SK-N-SH (cell line): ENCODE data around the gene CHST15. TPM values are rescaled to one million over a fixed set of nuclear protein-coding genes. Genes with fewer than 3 reads are reported as not detected.

Experiments used
- CTCF ChIA-PET: fragments of 300-600, 350-600 bp; formaldehyde crosslinking; extraction: SDS; loops from one replicate; lab custom pipeline; 2021; lab: Yijun Ruan, JAX
- POLR2A ChIA-PET: fragments of 350-600 bp; sonication (Branson Sonifier 250); formaldehyde crosslinking; extraction: SDS; loops from one replicate; lab custom pipeline; 2020; ENCODE audit warnings: antibody characterized with exemption, inconsistent platforms; lab: Yijun Ruan, JAX
- DNase-seq: peaks from one replicate; pipeline ENCODE4 v3.0.0; 2012
- H2AFZ ChIP-seq: fragments of 200-600 bp; sonication (generic); 2 replicates; pipeline ENCODE4 v1.8.1; 2016; ENCODE audit warnings: antibody characterized with exemption, mild to moderate bottlenecking, low read depth
- H3F3A ChIP-seq: fragments of 200-600 bp; sonication (generic); replicated peaks from 2 replicates; pipeline ENCODE3; 2016; ENCODE audit warnings: antibody characterized with exemption, mild to moderate bottlenecking; ENCODE audit not compliant: insufficient read depth
- H3K27ac ChIP-seq, 2 experiments: fragments of 200-500 bp in 1 of 2; fragments of 200-600 bp in 1 of 2; sonication (Bioruptor generic) in 1 of 2; sonication (generic), shearing (Covaris generic) in 1 of 2; 2 replicates each; pipeline versions ENCODE4 v1.5.1 to v1.6.1; 2014 to 2016; ENCODE audit warnings: low read depth in 2 of 2, inconsistent platforms in 1 of 2, low read length in 1 of 2, mild to moderate bottlenecking in 1 of 2, mixed read lengths in 1 of 2
- H3K27me3 ChIP-seq: fragments of 200-600 bp; sonication (generic), shearing (Covaris generic); 2 replicates; pipeline ENCODE4 v1.6.1; 2016; ENCODE audit warnings: mixed run types; ENCODE audit not compliant: insufficient read depth
- H3K36me3 ChIP-seq, 2 experiments: fragments of 200-500 bp in 1 of 2; fragments of 200-600 bp in 1 of 2; sonication (Bioruptor generic) in 1 of 2; sonication (generic) in 1 of 2; replicated peaks in 1 of 2; 2 replicates each; pipeline versions ENCODE3 to v1.5.1; 2014 to 2016; ENCODE audit warnings: low read length in 1 of 2, mild to moderate bottlenecking in 1 of 2; ENCODE audit not compliant: insufficient read depth in 2 of 2, control insufficient read depth in 1 of 2
- H3K4me1 ChIP-seq, 2 experiments: fragments of 200-500 bp in 1 of 2; fragments of 200-600 bp in 1 of 2; sonication (Bioruptor generic) in 1 of 2; sonication (generic), shearing (Covaris generic) in 1 of 2; 2 replicates each; pipeline versions ENCODE4 v1.5.1 to v1.6.1; 2014 to 2016; ENCODE audit warnings: low read depth in 1 of 2, low read length in 1 of 2, mixed run types in 1 of 2; ENCODE audit not compliant: insufficient read depth in 2 of 2, control insufficient read depth in 1 of 2
- H3K4me2 ChIP-seq: fragments of 200-600 bp; sonication (generic), shearing (Covaris generic); 2 replicates; pipeline ENCODE4 v1.6.1; 2017; ENCODE audit warnings: mixed run types
- H3K4me3 ChIP-seq, 2 experiments: fragments of 200-500 bp in 1 of 2; fragments of 200-600 bp in 1 of 2; sonication (Bioruptor generic) in 1 of 2; sonication (generic), shearing (Covaris generic) in 1 of 2; 2 replicates each; pipeline versions ENCODE4 v1.5.1 to v1.8.1; 2014 to 2016; ENCODE audit warnings: low read depth in 2 of 2, inconsistent platforms in 1 of 2, low read length in 1 of 2, mild to moderate bottlenecking in 1 of 2, mixed read lengths in 1 of 2, moderate library complexity in 1 of 2
- H3K79me2 ChIP-seq: fragments of 200-600 bp; sonication (generic); 2 replicates; pipeline ENCODE4 v1.8.1; 2017; ENCODE audit warnings: mild to moderate bottlenecking; ENCODE audit not compliant: insufficient read depth
- H3K9ac ChIP-seq: fragments of 200-600 bp; sonication (generic); 2 replicates; pipeline ENCODE4 v1.6.1; 2017; ENCODE audit warnings: mixed run types
- H3K9me2 ChIP-seq: fragments of 200-600 bp; sonication (generic); 2 replicates; pipeline ENCODE4 v1.6.1; 2017; ENCODE audit warnings: mixed run types
- H3K9me3 ChIP-seq: fragments of 200-600 bp; sonication (generic); 2 replicates; pipeline ENCODE4 v1.6.1; 2017; ENCODE audit warnings: mixed run types, mild to moderate bottlenecking, moderate library complexity
- H4K20me1 ChIP-seq: fragments of 200-600 bp; sonication (generic); 2 replicates; pipeline ENCODE4 v1.6.1; 2017; ENCODE audit warnings: mild to moderate bottlenecking, mixed run types; ENCODE audit not compliant: insufficient read depth
- CTCF ChIP-seq: fragments of 200-600 bp; sonication (generic); IDR thresholded peaks from 2 replicates; pipeline ENCODE4 v1.6.1; 2017; ENCODE audit warnings: antibody characterized with exemption, mild to moderate bottlenecking, moderate library complexity
- ELF1 ChIP-seq: IDR thresholded peaks from 2 replicates; pipeline ENCODE4 v1.4.0; 2012
- EP300 ChIP-seq, 2 experiments: IDR thresholded peaks; 2 replicates each; pipeline versions ENCODE4 v1.4.0 to v1.6.1; 2012; ENCODE audit warnings: borderline replicate concordance in 1 of 2, low read depth in 1 of 2, low read length in 1 of 2
- EZH2phosphoT487 ChIP-seq: fragments of 200-600 bp; sonication (generic); IDR thresholded peaks from 2 replicates; pipeline ENCODE4 v1.6.1; 2017; ENCODE audit warnings: low read depth, mixed run types, mild to moderate bottlenecking, antibody characterized with exemption, moderate library complexity, borderline replicate concordance
- GATA2 ChIP-seq: sonication (generic); formaldehyde crosslinking; IDR thresholded peaks from 2 replicates; pipeline ENCODE4 v1.5.0; 2020; ENCODE audit warnings: mild to moderate bottlenecking, missing genetic modification reagents
- MAX ChIP-seq: IDR thresholded peaks from 2 replicates; pipeline ENCODE4 v1.4.0; 2012; ENCODE audit warnings: low read depth
- NFIC ChIP-seq: IDR thresholded peaks from 2 replicates; pipeline ENCODE4 v1.4.0; 2012; ENCODE audit warnings: borderline replicate concordance
- POLR2AphosphoS5 ChIP-seq: IDR thresholded peaks from 2 replicates; pipeline ENCODE4 v1.6.1; 2012; ENCODE audit warnings: low read depth, low read length
- RCOR1 ChIP-seq: fragments of 150-350 bp; IDR thresholded peaks from 2 replicates; pipeline ENCODE4 v1.6.1; 2017; ENCODE audit warnings: antibody characterized with exemption, low read length
- RFX5 ChIP-seq: IDR thresholded peaks from 2 replicates; pipeline ENCODE4 v1.6.1; 2012; ENCODE audit warnings: mild to moderate bottlenecking, improper control_type of control experiment, low read length
- TEAD4 ChIP-seq: IDR thresholded peaks from 2 replicates; pipeline ENCODE4 v1.4.0; 2012; ENCODE audit warnings: mild to moderate bottlenecking, borderline replicate concordance; ENCODE audit not compliant: insufficient read depth
- USF2 ChIP-seq: fragments of 150-350 bp; IDR thresholded peaks from 2 replicates; pipeline ENCODE4 v1.6.1; 2017; ENCODE audit warnings: antibody characterized with exemption, low read length, low read depth, borderline replicate concordance
- WGBS: methylation state at CpG from one replicate; pipeline ENCODE4 v1.1.6; 2017; ENCODE audit warnings: low lambda C conversion rate; 5-methylcytosine and 5-hydroxymethylcytosine counted together
- polyA plus RNA-seq, 3 experiments: library from polyadenylated mRNA; depleted of rRNA; stranded (reverse); fragments of >200 nt; gene quantifications; 2 replicates each; pipeline ENCODE4 v1.2.3, GENCODE V29; 2012
- TF ChIP-seq, protein P1 (sequence below): IDR thresholded peaks from 2 replicates; pipeline ENCODE4 v1.4.0; 2012; ENCODE audit warnings: low read depth, borderline replicate concordance
- TF ChIP-seq, protein P2 (sequence below): IDR thresholded peaks from 2 replicates; pipeline ENCODE4 v1.6.1; 2012; ENCODE audit warnings: mild to moderate bottlenecking, low read depth, low read length, moderate library complexity

The CHST15 gene
- polyA plus RNA-seq, 1 of the 3 experiments (the other 2 are of a cell fraction): 0.02 TPM

GRCh38 chr10:124077208-124077993 lies 16.0 kb downstream of the CHST15 start (continued):
- TF ChIP-seq, protein P1, sequence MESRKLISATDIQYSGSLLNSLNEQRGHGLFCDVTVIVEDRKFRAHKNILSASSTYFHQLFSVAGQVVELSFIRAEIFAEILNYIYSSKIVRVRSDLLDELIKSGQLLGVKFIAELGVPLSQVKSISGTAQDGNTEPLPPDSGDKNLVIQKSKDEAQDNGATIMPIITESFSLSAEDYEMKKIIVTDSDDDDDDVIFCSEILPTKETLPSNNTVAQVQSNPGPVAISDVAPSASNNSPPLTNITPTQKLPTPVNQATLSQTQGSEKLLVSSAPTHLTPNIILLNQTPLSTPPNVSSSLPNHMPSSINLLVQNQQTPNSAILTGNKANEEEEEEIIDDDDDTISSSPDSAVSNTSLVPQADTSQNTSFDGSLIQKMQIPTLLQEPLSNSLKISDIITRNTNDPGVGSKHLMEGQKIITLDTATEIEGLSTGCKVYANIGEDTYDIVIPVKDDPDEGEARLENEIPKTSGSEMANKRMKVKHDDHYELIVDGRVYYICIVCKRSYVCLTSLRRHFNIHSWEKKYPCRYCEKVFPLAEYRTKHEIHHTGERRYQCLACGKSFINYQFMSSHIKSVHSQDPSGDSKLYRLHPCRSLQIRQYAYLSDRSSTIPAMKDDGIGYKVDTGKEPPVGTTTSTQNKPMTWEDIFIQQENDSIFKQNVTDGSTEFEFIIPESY: no peak
- TF ChIP-seq EZH2phosphoT487 (no peak), ELF1 (no peak), NFIC (no peak)
- TF ChIP-seq, protein P2, sequence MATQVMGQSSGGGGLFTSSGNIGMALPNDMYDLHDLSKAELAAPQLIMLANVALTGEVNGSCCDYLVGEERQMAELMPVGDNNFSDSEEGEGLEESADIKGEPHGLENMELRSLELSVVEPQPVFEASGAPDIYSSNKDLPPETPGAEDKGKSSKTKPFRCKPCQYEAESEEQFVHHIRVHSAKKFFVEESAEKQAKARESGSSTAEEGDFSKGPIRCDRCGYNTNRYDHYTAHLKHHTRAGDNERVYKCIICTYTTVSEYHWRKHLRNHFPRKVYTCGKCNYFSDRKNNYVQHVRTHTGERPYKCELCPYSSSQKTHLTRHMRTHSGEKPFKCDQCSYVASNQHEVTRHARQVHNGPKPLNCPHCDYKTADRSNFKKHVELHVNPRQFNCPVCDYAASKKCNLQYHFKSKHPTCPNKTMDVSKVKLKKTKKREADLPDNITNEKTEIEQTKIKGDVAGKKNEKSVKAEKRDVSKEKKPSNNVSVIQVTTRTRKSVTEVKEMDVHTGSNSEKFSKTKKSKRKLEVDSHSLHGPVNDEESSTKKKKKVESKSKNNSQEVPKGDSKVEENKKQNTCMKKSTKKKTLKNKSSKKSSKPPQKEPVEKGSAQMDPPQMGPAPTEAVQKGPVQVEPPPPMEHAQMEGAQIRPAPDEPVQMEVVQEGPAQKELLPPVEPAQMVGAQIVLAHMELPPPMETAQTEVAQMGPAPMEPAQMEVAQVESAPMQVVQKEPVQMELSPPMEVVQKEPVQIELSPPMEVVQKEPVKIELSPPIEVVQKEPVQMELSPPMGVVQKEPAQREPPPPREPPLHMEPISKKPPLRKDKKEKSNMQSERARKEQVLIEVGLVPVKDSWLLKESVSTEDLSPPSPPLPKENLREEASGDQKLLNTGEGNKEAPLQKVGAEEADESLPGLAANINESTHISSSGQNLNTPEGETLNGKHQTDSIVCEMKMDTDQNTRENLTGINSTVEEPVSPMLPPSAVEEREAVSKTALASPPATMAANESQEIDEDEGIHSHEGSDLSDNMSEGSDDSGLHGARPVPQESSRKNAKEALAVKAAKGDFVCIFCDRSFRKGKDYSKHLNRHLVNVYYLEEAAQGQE: no peak

- H4K20me1 ChIP-seq: no peaks in the 10 kb centered on the region
- no peaks in the 10 kb centered on the region for H3K36me3 ChIP-seq
- 55% methylated on average over 7 of the region's 9 CpGs for WGBS
- H3K9me3 ChIP-seq: no peaks in the 10 kb centered on the region
- no peaks in the 10 kb centered on the region for H3K27me3 ChIP-seq
- ChIA-PET CTCF (interaction anchor here (1.1 to 15.3 kb wide), 4 partner anchors 18 to 314 kb away, joined by 3 to 111 read pairs (median 4); no protein-coding TSS in a partner anchor), POLR2A (no interaction called here)
- H3K4me1 ChIP-seq: peaks cover 0 to 31% of the 10 kb centered on the region in 2 experiments; a peak in 2 of 4 replicates
- no peak overlapping the region for H3K4me3 ChIP-seq
- no peak overlapping the region for H3K4me2 ChIP-seq
- no peak overlapping the region for H2AFZ ChIP-seq
- H3K9ac ChIP-seq: no peak overlapping the region
- DNase-seq: no peak
- no peaks in the 10 kb centered on the region for H3F3A ChIP-seq
- no peaks in the 10 kb centered on the region for H3K79me2 ChIP-seq
- H3K9me2 ChIP-seq: no peaks in the 10 kb centered on the region
- H3K27ac ChIP-seq: no peak overlapping the region
- TF ChIP-seq CTCF (no peak), RCOR1 (no peak), POLR2AphosphoS5 (no peak), NFIC (no peak), GATA2 (CRISPR knock-in tag) (no peak), RFX5 (no peak), USF2 (no peak), EP300 (IDR thresholded peaks at IDR 0.05; ENCODE audit: borderline replicate concordance in 1 of 2, low read depth in 1 of 2, low read length in 1 of 2) (no peak), TEAD4 (no peak), MAX (no peak)
- TF ChIP-seq, protein P2: no peak
Measured at GRCh38 chr10:124076148-124076733, 17.2 kb downstream of the CHST15 start.
